Lung (tissue), 12 donors: Measurements from ENCODE around the gene ZNF20. TPM values are rescaled to one million over a fixed set of nuclear protein-coding genes. Genes with fewer than 3 reads are reported as not detected.
A peak's percentile ranks its signal among the peaks of the same experiment; 100 is the strongest.

Experiments
- ATAC-seq: fragments of 200-7000 bp; cut with Tn5 transposase; one replicate; pipeline ENCODE4 v1.9.1; 2020; ENCODE audit warnings: moderate number of reproducible peaks; ENCODE audit not compliant: insufficient read depth, low FRiP score
- DNase-seq, 3 donors: peaks; one replicate each; pipeline ENCODE4 v3.0.0-alpha.2; 2013 to 2017
- H3K27ac ChIP-seq, 2 donors: one replicate each; pipeline ENCODE4 v1.5.1; 2013; ENCODE audit warnings: mild to moderate bottlenecking in 2 of 2, moderate library complexity in 2 of 2, control low read depth in 1 of 2, inconsistent platforms in 1 of 2, low read depth in 1 of 2, low read length in 1 of 2
- H3K27me3 ChIP-seq, 3 donors: one replicate each; pipeline ENCODE4 v1.5.1; 2013; ENCODE audit warnings: low read length in 2 of 3; ENCODE audit not compliant: control insufficient read depth in 3 of 3, insufficient read depth in 3 of 3
- H3K36me3 ChIP-seq, 4 donors: one replicate each; pipeline ENCODE4 v1.5.1; 2013; ENCODE audit warnings: low read length in 4 of 4, mild to moderate bottlenecking in 1 of 4, moderate library complexity in 1 of 4; ENCODE audit not compliant: control insufficient read depth in 4 of 4, insufficient read depth in 4 of 4
- H3K4me1 ChIP-seq, 5 donors: one replicate each; pipeline ENCODE4 v1.5.1; 2013; ENCODE audit warnings: low read length in 5 of 5, mild to moderate bottlenecking in 2 of 5, moderate library complexity in 1 of 5; ENCODE audit not compliant: control insufficient read depth in 5 of 5, insufficient read depth in 5 of 5
- H3K4me3 ChIP-seq: one replicate; pipeline ENCODE4 v1.5.1; 2013; ENCODE audit warnings: mild to moderate bottlenecking, control low read depth, moderate library complexity
- H3K9ac ChIP-seq, 2 donors: one replicate each; pipeline ENCODE4 v1.5.1; 2013; ENCODE audit warnings: low read length in 2 of 2, control low read depth in 1 of 2; ENCODE audit not compliant: insufficient read depth in 1 of 2
- H3K9me3 ChIP-seq, 4 donors: one replicate each; pipeline ENCODE4 v1.5.1; 2013; ENCODE audit warnings: low read length in 3 of 4, mild to moderate bottlenecking in 1 of 4, moderate library complexity in 1 of 4; ENCODE audit not compliant: control insufficient read depth in 4 of 4, insufficient read depth in 3 of 4
- WGBS, 2 donors: extraction: QIAGEN DNeasy Blood & Tissue Kit; methylation state at CpG; one replicate each; pipeline ENCODE4 v1.1.7; 2013; 5-methylcytosine and 5-hydroxymethylcytosine counted together
- polyA plus RNA-seq, 2 donors: library from polyadenylated mRNA; stranded (reverse); fragments of 200-250 nt; gene quantifications; one replicate each; pipeline ENCODE4 v1.2.1, GENCODE V29; 2013
- total RNA-seq, 2 donors: library from RNA; depleted of rRNA in 1 of 2; stranded (reverse); fragments of >200 nt in 1 of 2; gene quantifications; one replicate each; pipeline ENCODE4 v1.2.1, GENCODE V29; 2014 to 2021
- TF ChIP-seq, protein P1 (sequence below): IDR thresholded peaks from 2 replicates; pipeline ENCODE4 v1.5.1; 2012; ENCODE audit warnings: mild to moderate bottlenecking; ENCODE audit errors: control extremely low read depth, extremely low read depth
- donor health status: control.
- donor health status: control.
- donor health status: Bipolar disorder and iron deficiency.
- donor health status: healthy.
- donor health status: DM: yes; HTN: yes; CAD: no.

The ZNF20 gene
- total and polyA plus RNA-seq, 4 donors, result 2.2 to 15.0 (median 4.7) TPM

DNA sequence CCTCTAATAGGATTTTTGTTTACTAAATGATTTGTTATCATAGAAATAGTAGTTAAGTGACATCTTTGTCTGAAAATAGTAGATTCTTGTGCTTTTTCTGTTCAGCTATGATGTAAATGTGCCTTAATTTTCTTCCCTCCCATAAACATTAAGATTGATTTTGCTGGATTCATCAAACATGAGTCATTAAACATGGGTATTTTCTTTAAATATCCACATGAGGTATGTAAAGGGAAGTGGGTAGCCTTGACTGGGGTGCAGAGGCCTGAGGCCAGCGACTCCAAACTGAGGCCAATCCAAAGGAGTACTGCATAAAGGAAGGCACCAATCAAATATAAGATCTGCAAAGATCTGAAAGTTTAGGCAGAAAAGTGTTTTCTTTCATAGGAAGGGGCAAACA is 26.5 kb upstream of the ZNF20 start:
- no peaks in the 10 kb centered on the region for H3K27me3 ChIP-seq
- 79 to 82% methylated on average over 1 of the region's 1 CpG for WGBS, 2 donors
- ATAC-seq, result no peak

DNA sequence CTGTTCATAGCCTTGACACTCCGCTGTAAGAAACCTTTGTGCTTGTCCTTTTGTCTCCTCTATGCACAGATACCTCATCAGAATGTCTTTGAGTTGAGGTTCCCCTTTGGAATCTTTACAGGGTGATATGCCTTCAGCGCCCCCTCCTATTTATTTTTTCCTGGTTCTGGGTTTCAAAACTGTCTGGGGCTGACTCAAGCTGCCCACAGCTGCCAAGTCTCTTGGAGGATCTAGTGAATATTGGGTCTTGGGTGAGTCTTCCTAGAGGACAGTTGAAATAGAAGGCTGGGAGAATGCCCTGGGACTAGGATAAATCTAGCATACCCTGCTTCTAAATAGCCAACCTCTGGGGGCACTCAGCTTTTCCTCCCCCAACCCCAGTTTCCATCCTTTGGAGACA is 23.7 kb upstream of the ZNF20 start:
- TF ChIP-seq, protein P1, sequence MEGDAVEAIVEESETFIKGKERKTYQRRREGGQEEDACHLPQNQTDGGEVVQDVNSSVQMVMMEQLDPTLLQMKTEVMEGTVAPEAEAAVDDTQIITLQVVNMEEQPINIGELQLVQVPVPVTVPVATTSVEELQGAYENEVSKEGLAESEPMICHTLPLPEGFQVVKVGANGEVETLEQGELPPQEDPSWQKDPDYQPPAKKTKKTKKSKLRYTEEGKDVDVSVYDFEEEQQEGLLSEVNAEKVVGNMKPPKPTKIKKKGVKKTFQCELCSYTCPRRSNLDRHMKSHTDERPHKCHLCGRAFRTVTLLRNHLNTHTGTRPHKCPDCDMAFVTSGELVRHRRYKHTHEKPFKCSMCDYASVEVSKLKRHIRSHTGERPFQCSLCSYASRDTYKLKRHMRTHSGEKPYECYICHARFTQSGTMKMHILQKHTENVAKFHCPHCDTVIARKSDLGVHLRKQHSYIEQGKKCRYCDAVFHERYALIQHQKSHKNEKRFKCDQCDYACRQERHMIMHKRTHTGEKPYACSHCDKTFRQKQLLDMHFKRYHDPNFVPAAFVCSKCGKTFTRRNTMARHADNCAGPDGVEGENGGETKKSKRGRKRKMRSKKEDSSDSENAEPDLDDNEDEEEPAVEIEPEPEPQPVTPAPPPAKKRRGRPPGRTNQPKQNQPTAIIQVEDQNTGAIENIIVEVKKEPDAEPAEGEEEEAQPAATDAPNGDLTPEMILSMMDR, result no peak
- H3K9ac ChIP-seq, result peak overlapping the region; percentile 92 to 96
- ATAC-seq (no peak), DNase-seq (peak in 1 of 3 donors; percentile 5)
- 10 to 16% methylated on average over 2 of the region's 2 CpGs for WGBS, 2 donors
- peak overlapping the region; percentile 12 for H3K4me3 ChIP-seq
- no peaks in the 10 kb centered on the region for H3K27me3 ChIP-seq
- no peaks in the 10 kb centered on the region for H3K9me3 ChIP-seq
- H3K36me3 ChIP-seq, result no peaks in the 10 kb centered on the region
- peak overlapping the region; percentile 69 to 96 for H3K27ac ChIP-seq
- peaks cover 0 to 7% (median 6%) of the 10 kb centered on the region in 5 donors for H3K4me1 ChIP-seq

More for the DNA sequence above, 26.5 kb upstream of the ZNF20 start:
- no peak overlapping the region for H3K9ac ChIP-seq
- TF ChIP-seq, protein P1, result no peak
- no peak overlapping the region for H3K27ac ChIP-seq
- peaks cover 0 to 7% (median 6%) of the 10 kb centered on the region in 5 donors for H3K4me1 ChIP-seq
- H3K9me3 ChIP-seq, result no peaks in the 10 kb centered on the region
- no peak for DNase-seq
- H3K36me3 ChIP-seq, result peaks cover 0 to 3% (median 1%) of the 10 kb centered on the region in 4 donors
- no peak overlapping the region for H3K4me3 ChIP-seq

DNA sequence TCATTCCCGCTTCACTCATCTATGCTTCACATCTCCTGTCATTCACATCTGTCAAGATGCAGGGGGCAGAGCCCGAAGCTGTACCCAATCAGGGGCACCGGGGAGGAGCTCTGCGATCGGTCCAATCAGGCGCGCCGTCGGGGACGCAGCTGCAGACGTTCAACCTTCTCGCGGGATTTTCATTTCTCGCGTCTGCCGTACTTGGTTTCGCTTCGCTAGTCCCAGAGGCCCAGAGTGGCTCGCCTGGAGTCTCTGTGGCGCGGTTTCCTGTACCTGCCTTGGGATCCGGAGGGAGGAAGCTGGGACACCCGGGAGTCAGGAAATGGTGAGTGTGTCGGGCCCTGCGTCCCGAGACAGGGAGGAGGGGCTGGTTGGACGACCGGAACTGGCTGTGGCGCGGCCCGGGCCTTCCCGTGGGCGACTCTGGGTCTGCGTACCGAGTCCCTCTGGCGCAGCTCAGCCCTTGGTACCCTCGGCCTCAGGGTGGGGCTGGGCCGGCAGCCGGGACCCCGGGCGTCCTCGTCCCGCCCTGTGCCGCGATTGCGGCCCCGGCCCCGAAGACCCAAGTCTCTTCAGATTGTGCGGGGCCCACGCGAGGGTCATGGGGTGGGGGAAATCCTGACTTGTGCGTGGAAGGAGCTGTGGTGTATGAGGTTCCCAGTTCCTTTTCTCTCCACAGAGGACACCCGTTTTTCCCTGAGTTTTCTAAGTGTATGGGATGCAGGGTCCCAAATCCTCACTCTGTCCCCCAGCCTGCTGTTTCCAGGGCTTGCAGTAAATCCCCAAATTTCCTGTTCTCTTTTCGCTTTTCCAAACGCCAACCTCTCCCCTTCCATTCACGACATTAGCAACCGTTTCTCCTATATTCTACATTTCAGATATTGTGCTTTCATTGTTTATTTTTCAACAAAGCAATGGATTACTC is 23.0 kb upstream of the ZNF20 start, which contains the start of gene ZNF136:
TSS of gene ZNF136 (plus strand) at position 215 of the 925 bp plus-strand sequence. CDS start at position 323, 108 bp downstream.
- H3K27ac ChIP-seq, result peak within 1 kb of the TSS; percentile 96 to 98
- no peaks in the 10 kb centered on the region for H3K36me3 ChIP-seq
- H3K9me3 ChIP-seq, result no peaks in the 10 kb centered on the region
- peak within 1 kb of the TSS; percentile 74 for H3K4me3 ChIP-seq
- TF ChIP-seq, protein P1, result no peak
- peak; percentile 95 to 98 (median 97) for DNase-seq
- 0% methylated on average over 57 of the region's 57 CpGs for WGBS, 2 donors
- peak; percentile 99 for ATAC-seq
- H3K4me1 ChIP-seq, result peaks cover 0 to 7% (median 6%) of the 10 kb centered on the region in 5 donors
- peak within 1 kb of the TSS; percentile 92 to 96 for H3K9ac ChIP-seq
- no peaks in the 10 kb centered on the region for H3K27me3 ChIP-seq
